HG02981 (cell line): ENCODE data around the gene UBE2D3.

Source experiments
- ATAC-seq: cut with Tn5 transposase; IDR thresholded peaks from one replicate; pipeline ENCODE4 v1.9.1; 2021; ENCODE audit warnings: mild to moderate bottlenecking, moderate library complexity; ENCODE audit not compliant: unreplicated experiment

The UBE2D3 gene

DNA sequence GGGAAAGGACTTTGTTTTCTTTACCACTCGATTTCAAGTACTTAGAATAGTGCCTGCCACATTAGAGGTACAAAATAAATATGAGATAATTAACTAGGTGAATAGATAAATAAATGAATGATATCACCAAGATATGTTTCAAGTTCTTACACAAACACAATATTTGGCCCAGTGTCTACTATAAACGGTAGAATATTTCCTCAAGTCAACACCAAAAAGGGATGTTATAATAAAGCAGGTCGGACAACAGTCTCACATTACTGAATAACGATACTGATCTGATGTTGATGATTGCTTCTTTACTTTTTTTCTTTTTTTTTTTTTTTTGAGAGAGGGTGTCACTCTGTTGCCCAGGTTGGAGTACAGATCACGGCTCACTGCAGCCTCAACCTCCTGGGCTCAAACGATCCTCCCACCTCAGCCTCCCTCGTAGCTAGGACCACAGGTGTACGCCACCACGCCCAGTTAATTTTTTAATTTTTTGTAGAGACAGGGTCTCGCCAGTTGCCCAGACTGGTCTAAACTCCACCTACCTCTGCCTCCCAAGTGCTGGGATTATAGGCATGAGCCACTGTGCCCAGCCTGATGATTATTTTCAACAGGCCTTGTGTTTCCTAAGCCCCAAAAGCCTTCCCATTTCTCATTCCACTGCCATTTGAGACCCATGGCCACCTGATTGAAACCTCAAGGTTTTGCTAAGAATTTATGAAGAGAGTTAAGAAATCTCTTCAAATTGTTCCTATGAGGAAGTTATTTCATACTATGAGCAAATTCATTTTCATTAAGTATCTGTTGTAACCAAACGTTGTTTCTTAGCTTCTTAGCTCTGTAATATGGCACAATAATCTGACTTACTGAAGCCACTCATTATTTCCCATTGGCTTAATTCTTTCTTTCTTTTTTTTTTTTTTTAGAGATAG lies 68.8 kb downstream of the UBE2D3 start:
- ATAC-seq: no peak

DNA sequence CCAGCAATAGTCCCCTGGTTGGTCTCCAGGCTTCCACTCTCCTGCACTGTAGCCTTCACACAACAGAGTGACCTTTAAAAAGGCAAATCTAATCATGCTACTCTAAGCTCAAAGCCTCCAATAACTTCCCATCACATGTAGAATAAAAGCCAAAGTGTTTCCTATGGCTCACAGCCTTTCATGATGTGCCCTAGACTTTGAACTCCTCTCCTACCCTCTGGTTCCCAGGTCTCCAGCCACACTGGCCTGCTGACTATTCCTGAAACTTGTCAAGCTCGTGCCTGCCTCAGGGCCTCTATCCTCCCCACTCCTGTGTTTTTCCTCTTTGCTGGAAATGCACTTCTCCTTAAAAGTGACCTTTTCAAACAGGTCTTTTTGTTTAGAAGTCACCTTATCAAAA lies 69.7 kb downstream of the UBE2D3 start:
- ATAC-seq: no peak

DNA sequence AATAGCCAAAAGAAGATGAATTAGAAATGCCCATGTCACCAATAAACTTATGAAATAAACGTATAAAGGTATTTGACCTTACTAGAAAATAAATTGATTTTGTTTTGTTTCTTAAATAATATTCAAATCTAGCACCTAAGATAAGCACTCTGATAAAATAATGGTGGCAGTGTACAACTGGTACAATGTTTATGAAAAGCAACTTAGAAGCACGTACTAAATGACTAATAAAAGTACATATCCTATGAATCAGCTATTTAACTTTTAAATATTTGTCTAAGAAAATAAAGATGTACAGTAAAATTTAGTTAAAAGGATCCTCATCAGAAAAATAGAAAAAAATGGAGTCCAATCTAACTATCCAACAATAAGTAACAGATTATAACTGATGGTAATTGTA lies 73.3 kb downstream of the UBE2D3 start:
- ATAC-seq: no peak

DNA sequence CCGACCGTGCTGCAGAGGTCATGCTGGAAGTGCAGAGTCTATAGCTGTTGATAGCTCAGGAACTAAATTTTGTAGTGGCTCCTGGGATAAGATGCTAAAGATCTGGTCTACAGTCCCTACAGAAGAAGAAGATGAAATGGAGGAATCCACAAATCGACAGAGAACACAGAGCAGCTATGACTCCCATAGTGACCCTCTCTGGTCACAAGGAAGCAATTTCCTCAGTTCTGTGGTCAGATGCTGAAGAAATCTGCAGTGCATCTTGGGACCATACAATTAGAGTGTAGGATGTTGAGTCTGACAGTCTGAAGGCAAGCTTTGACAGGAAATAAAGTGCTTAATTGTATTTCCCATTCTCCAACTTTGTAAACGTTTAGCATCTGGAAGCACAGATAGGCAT lies 75.4 kb downstream of the UBE2D3 start:
- no peak for ATAC-seq
